Measurements from ENCODE around the gene LMBRD2. TPM values are rescaled to one million over a fixed set of nuclear protein-coding genes. Genes with fewer than 3 reads are reported as not detected.

Gene LMBRD2
- total RNA-seq, 1 donor from 2014 or later, result 6.4 TPM

- Histone ChIP-seq H4K20me1 (ENCODE audit: insufficient read depth, low read length) (peaks cover 3% of the 10 kb centered on the region), H3K9ac (ENCODE audit: low read length) (no peak overlapping the region), H3K79me2 (ENCODE audit: insufficient read depth, low read length) (no peaks in the 10 kb centered on the region), H3K36me3 (ENCODE audit: insufficient read depth, low read length) (peaks cover 58% of the 10 kb centered on the region), H3K4me3 (ENCODE audit: insufficient read depth, low read depth, low read length) (no peak overlapping the region), H3K9me3 (ENCODE audit: insufficient read depth, low read depth, low read length) (no peaks in the 10 kb centered on the region), H3K27ac (ENCODE audit: low read depth, low read length) (no peak overlapping the region), H3K4me2 (ENCODE audit: low read length) (no peak overlapping the region), H3K4me1 (ENCODE audit: insufficient read depth, low read length) (no peaks in the 10 kb centered on the region), H2AFZ (ENCODE audit: low read depth, low read length) (no peak overlapping the region), H3K27me3 (ENCODE audit: insufficient read depth, low read length) (no peaks in the 10 kb centered on the region)
- H3K36me3 Mint-ChIP-seq (ENCODE audit: low read depth, unreplicated experiment), result peaks cover 13% of the 10 kb centered on the region
- no peaks in the 10 kb centered on the region for H3K27me3 Mint-ChIP-seq (ENCODE audit: low read depth, unreplicated experiment)
- FAIRE-seq (no peak), DNase-seq (ENCODE audit: low read depth) (no peak)
- TF ChIP-seq CTCF (IDR thresholded peaks at IDR 0.05; ENCODE audit: insufficient read depth, low read depth, low read length), result no peak
- TF ChIP-seq EZH2 (IDR thresholded peaks at IDR 0.05; ENCODE audit: insufficient read depth, low read length), result no peak
- no peaks in the 10 kb centered on the region for H3K4me1 Mint-ChIP-seq (ENCODE audit: low read depth, unreplicated experiment)
- no peak overlapping the region for H3K4me3 Mint-ChIP-seq (ENCODE audit: unreplicated experiment)
- no peaks in the 10 kb centered on the region for H3K9me3 Mint-ChIP-seq (ENCODE audit: unreplicated experiment)
- H3K27ac Mint-ChIP-seq (ENCODE audit: unreplicated experiment), result no peak overlapping the region
Measured at GRCh38 chr5:36175043-36175442, 23.4 kb upstream of the LMBRD2 start.

- H3K4me1 Mint-ChIP-seq (ENCODE audit: low read depth, unreplicated experiment), result no peaks in the 10 kb centered on the region
- no peaks in the 10 kb centered on the region for H3K27me3 Mint-ChIP-seq (ENCODE audit: low read depth, unreplicated experiment)
- H3K36me3 Mint-ChIP-seq (ENCODE audit: low read depth, unreplicated experiment), result peaks cover 11% of the 10 kb centered on the region
- H2AFZ ChIP-seq (ENCODE audit: low read depth, low read length), result no peak overlapping the region
- no peaks in the 10 kb centered on the region for H3K79me2 ChIP-seq (ENCODE audit: insufficient read depth, low read length)
- no peak overlapping the region for H3K4me3 ChIP-seq (ENCODE audit: insufficient read depth, low read depth, low read length)
- no peaks in the 10 kb centered on the region for H3K4me1 ChIP-seq (ENCODE audit: insufficient read depth, low read length)
- H3K4me2 ChIP-seq (ENCODE audit: low read length), result no peak overlapping the region
- H3K36me3 ChIP-seq (ENCODE audit: insufficient read depth, low read length), result peaks cover 61% of the 10 kb centered on the region
- H3K9ac ChIP-seq (ENCODE audit: low read length), result no peak overlapping the region
- H3K27me3 ChIP-seq (ENCODE audit: insufficient read depth, low read length), result no peaks in the 10 kb centered on the region
- FAIRE-seq (no peak), DNase-seq (ENCODE audit: low read depth) (no peak)
- TF ChIP-seq CTCF (IDR thresholded peaks at IDR 0.05; ENCODE audit: insufficient read depth, low read depth, low read length) (no peak), EZH2 (IDR thresholded peaks at IDR 0.05; ENCODE audit: insufficient read depth, low read length) (no peak)
- H3K9me3 ChIP-seq (ENCODE audit: insufficient read depth, low read depth, low read length), result no peaks in the 10 kb centered on the region
- no peak overlapping the region for H3K27ac Mint-ChIP-seq (ENCODE audit: unreplicated experiment)
- no peaks in the 10 kb centered on the region for H3K9me3 Mint-ChIP-seq (ENCODE audit: unreplicated experiment)
- no peak overlapping the region for H3K4me3 Mint-ChIP-seq (ENCODE audit: unreplicated experiment)
- H3K27ac ChIP-seq (ENCODE audit: low read depth, low read length), result no peak overlapping the region
- H4K20me1 ChIP-seq (ENCODE audit: insufficient read depth, low read length), result peaks cover 3% of the 10 kb centered on the region
Measured at GRCh38 chr5:36174119-36174518, 22.4 kb upstream of the LMBRD2 start.

- H3K4me3 Mint-ChIP-seq (ENCODE audit: unreplicated experiment), result no peak overlapping the region
- Histone ChIP-seq H3K27ac (ENCODE audit: low read depth, low read length) (no peak overlapping the region), H3K36me3 (ENCODE audit: insufficient read depth, low read length) (peaks cover 59% of the 10 kb centered on the region), H3K9me3 (ENCODE audit: insufficient read depth, low read depth, low read length) (no peaks in the 10 kb centered on the region), H3K9ac (ENCODE audit: low read length) (no peak overlapping the region), H3K4me1 (ENCODE audit: insufficient read depth, low read length) (no peaks in the 10 kb centered on the region), H2AFZ (ENCODE audit: low read depth, low read length) (no peak overlapping the region), H3K4me2 (ENCODE audit: low read length) (no peak overlapping the region), H3K79me2 (ENCODE audit: insufficient read depth, low read length) (no peaks in the 10 kb centered on the region), H4K20me1 (ENCODE audit: insufficient read depth, low read length) (peaks cover 3% of the 10 kb centered on the region), H3K27me3 (ENCODE audit: insufficient read depth, low read length) (no peaks in the 10 kb centered on the region), H3K4me3 (ENCODE audit: insufficient read depth, low read depth, low read length) (no peak overlapping the region)
- no peak for FAIRE-seq
- H3K36me3 Mint-ChIP-seq (ENCODE audit: low read depth, unreplicated experiment), result peaks cover 14% of the 10 kb centered on the region
- no peak for TF ChIP-seq CTCF (IDR thresholded peaks at IDR 0.05; ENCODE audit: insufficient read depth, low read depth, low read length)
- no peak for TF ChIP-seq EZH2 (IDR thresholded peaks at IDR 0.05; ENCODE audit: insufficient read depth, low read length)
- H3K27ac Mint-ChIP-seq (ENCODE audit: unreplicated experiment), result no peak overlapping the region
- no peaks in the 10 kb centered on the region for H3K27me3 Mint-ChIP-seq (ENCODE audit: low read depth, unreplicated experiment)
- H3K9me3 Mint-ChIP-seq (ENCODE audit: unreplicated experiment), result no peaks in the 10 kb centered on the region
- DNase-seq (ENCODE audit: low read depth), result no peak
- H3K4me1 Mint-ChIP-seq (ENCODE audit: low read depth, unreplicated experiment), result no peaks in the 10 kb centered on the region
Measured at GRCh38 chr5:36173426-36173825, 21.7 kb upstream of the LMBRD2 start.
